Loucy (cell line): Measurements from ENCODE around the gene DHX9.

Experiments
- CTCF ChIP-seq: fragments of 200-600 bp; sonication (generic); conservative IDR thresholded peaks from 2 replicates; pipeline ENCODE4 v1.5.1; 2014; ENCODE audit warnings: mild to moderate bottlenecking, antibody characterized with exemption, low read length
- EZH2phosphoT487 ChIP-seq: fragments of 200-600 bp; IDR thresholded peaks from 2 replicates; pipeline ENCODE4 v1.6.1; 2018; ENCODE audit warnings: antibody characterized with exemption, mild to moderate bottlenecking, moderate library complexity, borderline replicate concordance

- TF ChIP-seq CTCF (no peak), EZH2phosphoT487 (no peak)
Measured at GRCh38 chr1:182890927-182891610, 51.9 kb downstream of the DHX9 start.
